ENCODE results near the gene CACNA2D4.
A peak's percentile ranks its signal among the peaks of the same experiment; 100 is the strongest.

CACNA2D4 gene

GRCh38 chr12:1806301-1807086, 112.0 kb downstream of the CACNA2D4 start:
- TF ChIP-seq TAF1 (IDR thresholded peaks at IDR 0.05; ENCODE audit: low read depth, low read length) (no peak), SPI1 (IDR thresholded peaks at IDR 0.05; ENCODE audit: low read depth, low read length) (no peak), POU2F2 (IDR thresholded peaks at IDR 0.05; ENCODE audit: low read depth, low read length) (no peak), POLR2A (IDR thresholded peaks at IDR 0.05; ENCODE audit: low read depth, low read length) (no peak), POLR2AphosphoS5 (IDR thresholded peaks at IDR 0.05; ENCODE audit: low read depth, low read length) (no peak), PAX5 (IDR thresholded peaks at IDR 0.05; ENCODE audit: insufficient read depth, low read length, severe bottlenecking) (no peak)
- no peak for DNase-seq (ENCODE audit: insufficient read length, low spot score)
- FAIRE-seq: no peak

DNA sequence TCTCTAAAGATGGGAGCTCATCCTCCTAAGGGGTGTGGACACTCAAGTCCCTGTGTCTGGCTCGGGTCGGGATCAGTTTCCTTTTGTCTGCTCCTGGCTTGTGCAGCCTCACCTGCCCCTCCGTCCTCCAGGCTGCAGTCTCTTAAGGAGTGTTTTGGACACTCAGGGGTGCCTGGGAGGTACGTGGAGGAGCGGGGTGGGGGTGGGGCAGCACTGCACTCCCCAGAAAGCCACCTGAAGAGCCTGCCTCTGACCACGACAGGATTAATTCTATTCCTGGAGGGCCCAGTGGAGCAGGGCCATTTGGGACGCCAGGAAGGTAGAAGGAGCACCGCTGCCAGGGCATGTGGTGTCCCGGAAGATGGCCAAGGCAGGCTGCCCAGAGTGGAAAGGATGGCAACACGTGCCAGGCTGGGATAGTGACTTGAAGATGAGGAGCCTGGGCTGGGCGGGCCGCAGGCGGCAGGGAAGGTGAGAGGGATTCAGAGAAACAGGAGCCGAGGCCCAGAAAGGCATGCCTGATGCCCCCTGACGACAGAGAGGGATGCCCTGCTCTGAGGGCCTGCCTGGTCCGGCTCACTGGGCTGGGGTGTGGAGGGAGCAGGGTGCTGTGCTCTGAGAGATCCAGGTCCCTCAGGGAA, 112.9 kb downstream of the CACNA2D4 start:
- no peak for FAIRE-seq
- DNase-seq (ENCODE audit: insufficient read length, low spot score): no peak

GRCh38 chr12:1804545-1805332, 113.7 kb downstream of the CACNA2D4 start:
- peak; percentile 97 for FAIRE-seq
- TF ChIP-seq POU2F2 (IDR thresholded peaks at IDR 0.05; ENCODE audit: low read depth, low read length) (no peak), SPI1 (IDR thresholded peaks at IDR 0.05; ENCODE audit: low read depth, low read length) (peak; percentile 26; the same call in 1 of the 2 replicates)
- peak; percentile 94 for DNase-seq (ENCODE audit: insufficient read length, low spot score)

More for the DNA sequence above, 112.9 kb downstream of the CACNA2D4 start:
- no peak for TF ChIP-seq PAX5 (IDR thresholded peaks at IDR 0.05; ENCODE audit: insufficient read depth, low read length, severe bottlenecking)
- TF ChIP-seq POLR2AphosphoS5 (IDR thresholded peaks at IDR 0.05; ENCODE audit: low read depth, low read length): no peak
- TF ChIP-seq SPI1 (IDR thresholded peaks at IDR 0.05; ENCODE audit: low read depth, low read length): no peak
- no peak for TF ChIP-seq POLR2A (IDR thresholded peaks at IDR 0.05; ENCODE audit: low read depth, low read length)

DNA sequence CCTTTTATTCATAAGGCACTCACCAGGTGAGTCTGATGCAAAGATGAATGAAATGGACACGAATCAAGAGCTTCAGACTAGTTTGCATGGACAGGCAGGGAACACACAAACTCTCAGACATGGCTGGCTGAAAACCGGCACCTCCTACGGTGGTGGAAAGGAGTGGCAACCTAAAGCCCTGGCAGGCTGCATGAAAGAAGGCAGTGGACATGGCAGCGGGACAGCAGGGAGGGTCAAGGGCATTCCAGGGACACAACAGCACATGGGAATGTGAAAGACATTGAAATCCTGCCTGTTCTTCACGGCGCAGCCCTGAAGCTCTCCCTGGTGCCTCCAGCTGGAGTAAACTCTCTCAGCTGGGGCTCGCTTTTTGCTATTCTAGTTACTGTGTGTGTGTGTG, 114.7 kb downstream of the CACNA2D4 start:
- FAIRE-seq (no peak), DNase-seq (ENCODE audit: insufficient read length, low spot score) (peak; percentile 1)
- TF ChIP-seq PAX5 (IDR thresholded peaks at IDR 0.05; ENCODE audit: insufficient read depth, low read length, severe bottlenecking) (no peak), TAF1 (IDR thresholded peaks at IDR 0.05; ENCODE audit: low read depth, low read length) (no peak), POU2F2 (IDR thresholded peaks at IDR 0.05; ENCODE audit: low read depth, low read length) (no peak), POLR2AphosphoS5 (IDR thresholded peaks at IDR 0.05; ENCODE audit: low read depth, low read length) (no peak), SPI1 (IDR thresholded peaks at IDR 0.05; ENCODE audit: low read depth, low read length) (no peak), POLR2A (IDR thresholded peaks at IDR 0.05; ENCODE audit: low read depth, low read length) (no peak)

- FAIRE-seq (no peak), DNase-seq (ENCODE audit: insufficient read length, low spot score) (no peak)
- TF ChIP-seq POLR2AphosphoS5 (IDR thresholded peaks at IDR 0.05; ENCODE audit: low read depth, low read length): no peak
- no peak for TF ChIP-seq POU2F2 (IDR thresholded peaks at IDR 0.05; ENCODE audit: low read depth, low read length)
- no peak for TF ChIP-seq SPI1 (IDR thresholded peaks at IDR 0.05; ENCODE audit: low read depth, low read length)
- no peak for TF ChIP-seq PAX5 (IDR thresholded peaks at IDR 0.05; ENCODE audit: insufficient read depth, low read length, severe bottlenecking)
- no peak for TF ChIP-seq TAF1 (IDR thresholded peaks at IDR 0.05; ENCODE audit: low read depth, low read length)
- TF ChIP-seq POLR2A (IDR thresholded peaks at IDR 0.05; ENCODE audit: low read depth, low read length): no peak
These were observed 117.0 kb downstream of the CACNA2D4 start for GRCh38 chr12:1801303-1801975.

- no peak for DNase-seq (ENCODE audit: insufficient read length, low spot score)
- no peak for TF ChIP-seq PAX5 (IDR thresholded peaks at IDR 0.05; ENCODE audit: insufficient read depth, low read length, severe bottlenecking)
- no peak for TF ChIP-seq POLR2A (IDR thresholded peaks at IDR 0.05; ENCODE audit: low read depth, low read length)
- no peak for TF ChIP-seq POLR2AphosphoS5 (IDR thresholded peaks at IDR 0.05; ENCODE audit: low read depth, low read length)
- TF ChIP-seq SPI1 (IDR thresholded peaks at IDR 0.05; ENCODE audit: low read depth, low read length): no peak
- peak; percentile 78 for FAIRE-seq
These were observed 117.8 kb downstream of the CACNA2D4 start for GRCh38 chr12:1800401-1801302.

GRCh38 chr12:1799882-1800400, 118.5 kb downstream of the CACNA2D4 start:
- TF ChIP-seq PAX5 (IDR thresholded peaks at IDR 0.05; ENCODE audit: insufficient read depth, low read length, severe bottlenecking) (no peak), POU2F2 (IDR thresholded peaks at IDR 0.05; ENCODE audit: low read depth, low read length) (no peak)
- no peak for DNase-seq (ENCODE audit: insufficient read length, low spot score)
- FAIRE-seq: no peak

DNA sequence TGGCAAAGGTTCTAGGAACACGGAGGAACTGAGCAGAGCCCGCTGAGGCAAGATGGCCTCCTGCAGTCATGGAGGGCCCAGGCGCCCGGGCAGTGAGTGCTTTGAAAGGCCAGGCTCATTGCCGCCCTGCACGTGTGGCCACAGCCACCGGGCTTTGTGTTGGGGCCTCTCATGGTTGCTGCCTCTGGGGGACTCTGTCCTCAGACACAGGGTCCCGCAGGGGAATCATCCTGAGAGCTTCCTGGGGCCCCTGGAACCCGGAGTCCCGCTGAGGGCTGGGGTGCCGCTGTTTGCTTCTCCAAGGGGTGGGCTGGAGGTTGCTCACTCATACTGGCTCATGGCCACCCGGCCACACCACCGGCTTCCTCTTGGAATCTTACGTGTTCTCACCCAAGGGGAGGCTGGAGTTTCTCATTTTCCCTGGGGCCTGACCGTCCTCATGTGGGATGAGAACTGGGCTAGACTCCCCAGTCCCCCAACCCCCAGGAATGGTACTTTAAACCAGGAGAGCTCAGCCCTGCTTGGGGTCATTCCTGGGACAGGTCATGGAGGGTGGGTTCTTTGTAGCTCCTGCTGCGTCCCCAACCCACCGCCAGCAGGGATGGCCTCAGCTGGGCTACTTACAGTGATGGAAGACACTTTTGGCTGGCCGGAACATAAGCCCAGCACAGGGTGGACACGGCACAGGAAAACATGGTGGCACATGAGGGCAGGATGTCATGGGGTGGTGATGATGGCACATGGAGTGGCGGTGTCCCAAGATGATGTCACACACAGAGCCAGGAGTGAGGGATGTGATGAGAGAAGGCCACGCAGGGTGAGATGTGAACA, 119.2 kb downstream of the CACNA2D4 start:
- DNase-seq (ENCODE audit: insufficient read length, low spot score) (no peak), FAIRE-seq (peak; percentile 45)
- TF ChIP-seq POLR2AphosphoS5 (IDR thresholded peaks at IDR 0.05; ENCODE audit: low read depth, low read length): no peak

Measured in GM12891 (cell line).